NB4 (cell line): ENCODE data around the gene BBS12.

Experiments used
- DNase-seq: peaks from one replicate; pipeline ENCODE4 v3.0.0; 2010; ENCODE audit warnings: low read depth
- H3K4me3 ChIP-seq: one replicate; pipeline ENCODE4 v1.5.1; 2011; ENCODE audit warnings: mild to moderate bottlenecking, low read depth, low read length, moderate library complexity
- MYC ChIP-seq: IDR thresholded peaks from 2 replicates; pipeline ENCODE4 v1.6.1; 2011; ENCODE audit warnings: low read depth, low read length
- POLR2A ChIP-seq: IDR thresholded peaks from 2 replicates; pipeline ENCODE4 v1.6.1; 2011; ENCODE audit warnings: mild to moderate bottlenecking; ENCODE audit not compliant: insufficient read length; ENCODE audit errors: extremely low read depth
- TF ChIP-seq, protein P1 (sequence below): IDR thresholded peaks from one replicate; pipeline ENCODE4 v1.5.1; 2012; ENCODE audit warnings: low read depth, low read length
- TF ChIP-seq, protein P2 (sequence below): IDR thresholded peaks from 2 replicates; pipeline ENCODE4 v1.6.1; 2011; ENCODE audit warnings: low read depth, low read length

BBS12 gene

DNA sequence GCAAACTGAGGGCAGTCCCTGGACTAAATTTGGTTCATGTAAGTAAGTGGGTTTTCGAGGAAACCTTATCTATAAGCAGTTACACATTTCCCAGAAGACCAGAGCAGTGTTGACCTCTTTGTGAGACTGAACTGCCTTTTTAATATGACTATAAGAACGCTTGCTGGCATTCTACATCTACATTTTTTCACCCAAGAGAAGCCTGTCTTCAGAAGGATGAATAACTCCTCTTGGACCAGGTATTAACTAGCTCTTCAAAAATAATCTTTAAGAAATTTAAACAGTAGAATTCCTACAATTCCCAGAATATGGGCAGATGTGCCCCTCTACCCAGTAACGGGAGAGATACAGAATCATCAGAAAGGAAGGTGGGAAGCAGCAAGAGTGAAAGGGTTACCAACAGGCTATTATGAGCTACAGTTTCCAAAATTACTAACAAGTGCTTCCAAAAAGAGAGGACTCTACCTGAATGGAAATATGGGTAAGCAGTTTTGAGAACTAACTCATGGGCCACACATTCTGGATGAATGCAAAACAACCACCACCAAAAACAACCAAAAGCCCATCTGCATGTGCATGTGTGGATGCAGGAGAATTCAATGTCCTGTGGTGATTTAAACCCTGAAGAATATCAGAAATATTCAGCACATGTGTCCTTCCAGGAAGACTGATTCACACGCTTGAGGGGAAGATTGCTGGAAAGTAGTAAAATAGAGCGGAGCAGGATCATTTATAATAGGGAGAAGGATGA lies 17.4 kb downstream of the BBS12 start:
- no peak overlapping the region for H3K4me3 ChIP-seq
- no peak for DNase-seq
- TF ChIP-seq POLR2A (no peak), MYC (no peak)
- TF ChIP-seq, protein P1, sequence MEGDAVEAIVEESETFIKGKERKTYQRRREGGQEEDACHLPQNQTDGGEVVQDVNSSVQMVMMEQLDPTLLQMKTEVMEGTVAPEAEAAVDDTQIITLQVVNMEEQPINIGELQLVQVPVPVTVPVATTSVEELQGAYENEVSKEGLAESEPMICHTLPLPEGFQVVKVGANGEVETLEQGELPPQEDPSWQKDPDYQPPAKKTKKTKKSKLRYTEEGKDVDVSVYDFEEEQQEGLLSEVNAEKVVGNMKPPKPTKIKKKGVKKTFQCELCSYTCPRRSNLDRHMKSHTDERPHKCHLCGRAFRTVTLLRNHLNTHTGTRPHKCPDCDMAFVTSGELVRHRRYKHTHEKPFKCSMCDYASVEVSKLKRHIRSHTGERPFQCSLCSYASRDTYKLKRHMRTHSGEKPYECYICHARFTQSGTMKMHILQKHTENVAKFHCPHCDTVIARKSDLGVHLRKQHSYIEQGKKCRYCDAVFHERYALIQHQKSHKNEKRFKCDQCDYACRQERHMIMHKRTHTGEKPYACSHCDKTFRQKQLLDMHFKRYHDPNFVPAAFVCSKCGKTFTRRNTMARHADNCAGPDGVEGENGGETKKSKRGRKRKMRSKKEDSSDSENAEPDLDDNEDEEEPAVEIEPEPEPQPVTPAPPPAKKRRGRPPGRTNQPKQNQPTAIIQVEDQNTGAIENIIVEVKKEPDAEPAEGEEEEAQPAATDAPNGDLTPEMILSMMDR = no peak
- TF ChIP-seq, protein P2, sequence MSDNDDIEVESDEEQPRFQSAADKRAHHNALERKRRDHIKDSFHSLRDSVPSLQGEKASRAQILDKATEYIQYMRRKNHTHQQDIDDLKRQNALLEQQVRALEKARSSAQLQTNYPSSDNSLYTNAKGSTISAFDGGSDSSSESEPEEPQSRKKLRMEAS = no peak

DNA sequence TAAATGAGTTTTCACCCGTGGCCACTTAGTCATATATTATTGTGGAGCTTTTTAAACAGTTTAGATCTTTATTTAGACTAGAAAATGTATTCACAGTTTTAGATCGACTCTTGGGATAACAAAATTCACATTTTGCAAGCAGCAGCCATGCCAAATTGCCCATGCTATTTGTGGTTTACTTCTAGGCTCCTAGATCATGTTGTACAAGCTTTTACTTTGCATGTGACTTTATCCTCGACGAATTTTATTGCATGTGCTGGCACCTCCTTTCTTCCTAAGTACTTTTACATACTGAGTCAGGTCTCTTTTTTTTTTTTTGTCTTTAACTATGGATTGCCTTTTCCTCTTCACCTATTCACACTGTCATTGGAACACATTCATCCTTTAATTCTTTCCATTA lies 23.2 kb downstream of the BBS12 start:
- no peak overlapping the region for H3K4me3 ChIP-seq
- DNase-seq = no peak
- TF ChIP-seq POLR2A = no peak
- TF ChIP-seq MYC = no peak
- TF ChIP-seq, protein P1 = no peak
- TF ChIP-seq, protein P2 = no peak

DNA sequence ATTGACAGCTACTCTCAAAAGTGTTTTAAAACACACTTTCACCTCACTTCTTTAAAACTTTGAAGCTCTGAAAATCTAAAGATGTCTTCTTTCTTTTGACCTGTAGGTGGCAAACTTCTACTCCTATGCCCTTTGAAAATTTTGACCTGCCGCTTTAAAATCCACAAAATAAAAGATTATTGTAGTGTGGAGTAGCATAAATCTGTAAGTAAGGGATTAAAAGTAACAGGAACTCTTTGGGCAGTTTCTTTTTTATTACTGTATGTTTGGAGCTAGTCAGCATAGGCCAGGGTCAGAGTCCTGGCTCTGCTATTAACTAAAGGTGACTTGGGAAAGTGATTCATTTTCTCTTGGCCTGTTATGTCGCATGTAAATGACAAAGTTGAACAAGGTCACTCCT lies 25.5 kb downstream of the BBS12 start:
- no peak overlapping the region for H3K4me3 ChIP-seq
- peak; percentile 35 for DNase-seq
- no peak for TF ChIP-seq POLR2A
- TF ChIP-seq, protein P1 = peak; percentile 39

DNA sequence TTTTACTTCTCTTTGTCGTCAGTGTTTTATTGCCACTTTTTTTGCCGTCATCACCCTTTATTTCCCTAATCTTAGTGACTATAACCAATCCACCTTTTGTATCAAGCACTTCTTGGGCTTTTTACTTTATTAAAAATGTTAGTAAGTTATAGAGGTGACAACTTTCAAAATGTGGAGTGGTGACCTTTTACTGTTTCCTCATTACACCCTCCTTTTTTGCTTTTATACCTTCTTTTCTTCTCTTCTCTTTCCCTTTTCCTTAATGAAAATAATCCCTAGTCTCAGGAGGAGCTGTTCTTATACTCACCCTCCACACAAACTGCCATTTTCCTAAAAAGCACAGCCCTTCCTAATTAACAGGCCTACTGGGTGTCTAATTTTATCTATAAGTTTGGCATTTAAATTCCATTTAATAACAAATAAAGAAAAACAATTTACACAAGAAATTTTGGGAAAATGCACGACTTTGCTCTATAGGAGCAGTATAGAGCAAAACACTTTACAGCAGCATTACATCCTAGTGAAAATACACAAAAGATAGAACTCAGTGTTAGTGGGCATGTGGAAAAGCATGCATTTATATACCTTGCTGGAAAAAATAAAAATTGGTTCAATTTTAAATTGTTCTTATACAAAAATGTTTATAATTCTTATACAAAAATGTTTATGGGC lies 27.3 kb downstream of the BBS12 start:
- no peak for TF ChIP-seq POLR2A
- TF ChIP-seq MYC = no peak
- TF ChIP-seq, protein P2 = no peak
- TF ChIP-seq, protein P1 = no peak
- no peak overlapping the region for H3K4me3 ChIP-seq
- no peak for DNase-seq

DNA sequence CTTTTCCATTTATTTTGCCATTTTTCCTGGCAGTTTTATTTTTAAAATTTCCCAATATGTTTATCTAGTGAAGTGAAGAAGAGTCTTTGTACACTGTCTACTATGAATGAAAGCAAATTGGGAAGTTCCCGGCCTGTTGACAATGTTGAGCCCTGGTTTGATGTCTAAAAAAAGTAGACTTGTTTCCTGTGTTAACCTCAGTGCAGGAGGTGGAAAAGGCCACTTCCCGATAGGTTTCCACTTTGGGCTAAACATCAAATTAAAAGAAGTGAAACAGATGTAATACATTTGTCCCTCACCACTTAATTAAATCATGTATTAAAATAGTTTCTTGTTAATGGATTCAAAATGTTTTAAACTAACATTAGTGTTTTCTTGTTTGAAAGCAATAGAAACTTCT lies 30.0 kb downstream of the BBS12 start:
- no peak overlapping the region for H3K4me3 ChIP-seq
- DNase-seq = no peak
- TF ChIP-seq MYC (no peak), POLR2A (no peak)
- TF ChIP-seq, protein P1 = no peak
- TF ChIP-seq, protein P2 = no peak
